Epithelial cell of proximal tubule (primary cell): Measurements from ENCODE around the gene EXOC1. TPM values are rescaled to one million over a fixed set of nuclear protein-coding genes. Genes with fewer than 3 reads are reported as not detected.

Experiments used
- DNase-seq: peaks from one replicate; pipeline ENCODE4 v3.0.0-alpha.2; 2011; ENCODE audit warnings: low read depth
- H3K4me3 ChIP-seq: 2 replicates; pipeline ENCODE4 v1.5.1; 2011; ENCODE audit warnings: low read depth, mild to moderate bottlenecking, low read length
- total RNA-seq: library from RNA; depleted of rRNA; stranded (reverse); fragments of >200 nt; gene quantifications from 2 replicates; pipeline ENCODE4 v1.2.3, GENCODE V29; 2015
- TF ChIP-seq, protein P1 (sequence below): conservative IDR thresholded peaks from 2 replicates; pipeline ENCODE4 v1.5.1; 2012; ENCODE audit warnings: low read depth, mild to moderate bottlenecking, low read length

The EXOC1 gene
- total RNA-seq, 1 donor from 2014 or later: 16.8 TPM

GRCh38 chr4:55820279-55820678 is 33.2 kb upstream of the EXOC1 start:
- H3K4me3 ChIP-seq: no peak overlapping the region
- TF ChIP-seq, protein P1, sequence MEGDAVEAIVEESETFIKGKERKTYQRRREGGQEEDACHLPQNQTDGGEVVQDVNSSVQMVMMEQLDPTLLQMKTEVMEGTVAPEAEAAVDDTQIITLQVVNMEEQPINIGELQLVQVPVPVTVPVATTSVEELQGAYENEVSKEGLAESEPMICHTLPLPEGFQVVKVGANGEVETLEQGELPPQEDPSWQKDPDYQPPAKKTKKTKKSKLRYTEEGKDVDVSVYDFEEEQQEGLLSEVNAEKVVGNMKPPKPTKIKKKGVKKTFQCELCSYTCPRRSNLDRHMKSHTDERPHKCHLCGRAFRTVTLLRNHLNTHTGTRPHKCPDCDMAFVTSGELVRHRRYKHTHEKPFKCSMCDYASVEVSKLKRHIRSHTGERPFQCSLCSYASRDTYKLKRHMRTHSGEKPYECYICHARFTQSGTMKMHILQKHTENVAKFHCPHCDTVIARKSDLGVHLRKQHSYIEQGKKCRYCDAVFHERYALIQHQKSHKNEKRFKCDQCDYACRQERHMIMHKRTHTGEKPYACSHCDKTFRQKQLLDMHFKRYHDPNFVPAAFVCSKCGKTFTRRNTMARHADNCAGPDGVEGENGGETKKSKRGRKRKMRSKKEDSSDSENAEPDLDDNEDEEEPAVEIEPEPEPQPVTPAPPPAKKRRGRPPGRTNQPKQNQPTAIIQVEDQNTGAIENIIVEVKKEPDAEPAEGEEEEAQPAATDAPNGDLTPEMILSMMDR: no peak

DNA sequence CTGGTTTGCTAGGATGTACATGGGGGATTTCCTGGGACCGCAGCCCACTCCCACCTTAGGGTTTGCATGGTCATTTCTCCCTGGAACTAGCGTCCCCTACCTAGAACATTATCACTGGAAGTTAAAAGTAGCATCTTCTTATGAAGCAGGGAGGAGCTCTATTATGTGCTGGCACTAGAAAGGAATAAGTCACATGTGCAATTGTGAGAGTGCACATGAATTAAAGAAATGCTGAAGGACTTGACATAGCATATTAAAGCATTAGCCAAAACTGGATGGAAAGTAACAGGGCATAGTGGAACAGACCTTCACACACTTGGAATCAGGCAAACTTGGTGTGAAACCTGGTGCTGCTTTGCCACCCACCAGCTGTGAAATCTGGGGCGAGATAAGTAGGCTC is 31.1 kb upstream of the EXOC1 start:
- TF ChIP-seq, protein P1: no peak
- no peak overlapping the region for H3K4me3 ChIP-seq
- no peak for DNase-seq

More at GRCh38 chr4:55820279-55820678, 33.2 kb upstream of the EXOC1 start:
- DNase-seq: no peak

DNA sequence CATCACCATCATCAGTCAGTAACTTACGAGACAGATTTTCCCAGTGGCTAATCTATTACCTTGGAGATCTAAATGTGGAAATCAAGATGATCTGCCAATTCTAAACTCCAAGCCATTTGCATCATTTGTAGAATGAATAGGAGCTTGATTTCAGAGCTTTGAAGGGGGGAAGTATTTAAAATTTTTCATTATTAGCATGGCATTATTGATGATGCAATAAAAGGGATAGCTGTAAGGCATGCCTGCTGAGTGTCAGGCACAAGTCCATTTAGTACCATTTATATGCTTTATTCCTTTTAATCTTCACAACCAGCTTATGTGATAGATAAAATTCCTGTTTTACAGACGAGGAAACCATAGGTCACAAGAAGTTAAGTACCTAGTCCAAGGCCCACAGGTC is 28.6 kb upstream of the EXOC1 start:
- no peak overlapping the region for H3K4me3 ChIP-seq
- TF ChIP-seq, protein P1: no peak
- no peak for DNase-seq

DNA sequence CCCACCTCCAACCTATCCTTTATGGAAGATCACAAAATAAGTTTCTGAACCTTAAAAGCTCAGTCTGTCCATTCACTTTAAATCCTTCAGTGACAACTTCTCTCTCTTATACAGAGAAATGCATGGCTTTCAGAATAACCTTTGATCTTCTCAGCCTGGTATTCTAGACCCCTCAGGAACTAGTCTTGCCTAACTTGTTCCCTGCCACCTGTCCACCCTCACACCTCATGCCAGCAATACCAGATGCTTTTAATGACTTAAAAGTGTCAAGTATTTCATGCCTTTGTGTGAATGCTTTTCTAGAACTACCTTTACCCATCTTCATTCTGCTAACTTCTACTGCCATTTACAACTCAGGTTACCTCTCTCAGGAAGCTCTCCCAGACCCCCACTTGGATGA is 26.5 kb upstream of the EXOC1 start:
- TF ChIP-seq, protein P1: no peak
- H3K4me3 ChIP-seq: no peak overlapping the region

DNA sequence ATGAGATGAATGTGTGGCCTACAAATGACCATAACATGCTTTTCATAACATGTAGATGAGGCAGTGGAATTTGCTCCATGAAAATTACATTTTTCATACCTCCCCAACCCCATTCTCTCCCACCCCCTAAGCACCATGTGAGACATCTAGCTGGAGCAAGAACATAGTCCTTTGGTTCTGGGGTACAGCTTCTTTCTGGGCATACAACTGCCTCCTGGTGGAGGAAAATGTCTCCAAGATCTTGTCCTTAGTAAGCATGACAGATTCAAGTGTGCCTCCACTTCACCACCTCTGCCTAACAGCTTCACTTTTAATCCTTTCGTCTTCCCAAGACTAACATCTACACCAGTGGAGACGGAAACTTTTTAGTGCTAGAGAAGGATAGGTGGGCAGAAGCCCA is 25.9 kb upstream of the EXOC1 start:
- DNase-seq: no peak
- TF ChIP-seq, protein P1: no peak
- no peak overlapping the region for H3K4me3 ChIP-seq

More for the DNA sequence above, 26.5 kb upstream of the EXOC1 start:
- no peak for DNase-seq

DNA sequence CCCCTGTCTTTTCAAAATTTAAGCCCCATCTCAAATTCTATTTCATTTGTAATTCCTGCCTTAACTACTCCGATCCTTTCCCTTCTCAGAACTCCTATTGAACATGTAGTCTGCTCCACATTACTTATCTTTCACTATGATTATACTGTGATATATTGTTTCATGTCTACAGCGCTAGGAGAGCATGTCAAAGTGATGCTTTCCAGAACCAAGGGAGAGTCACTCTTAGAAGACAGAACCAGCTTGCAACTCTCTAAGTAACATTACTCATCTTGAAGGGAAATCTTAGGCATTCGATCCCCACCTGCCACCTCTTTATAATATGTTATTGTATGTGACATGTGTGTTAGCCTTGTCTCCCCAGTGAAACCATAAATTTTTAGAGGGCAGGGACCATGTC is 23.4 kb upstream of the EXOC1 start:
- DNase-seq: no peak
- no peak overlapping the region for H3K4me3 ChIP-seq
- TF ChIP-seq, protein P1: no peak

DNA sequence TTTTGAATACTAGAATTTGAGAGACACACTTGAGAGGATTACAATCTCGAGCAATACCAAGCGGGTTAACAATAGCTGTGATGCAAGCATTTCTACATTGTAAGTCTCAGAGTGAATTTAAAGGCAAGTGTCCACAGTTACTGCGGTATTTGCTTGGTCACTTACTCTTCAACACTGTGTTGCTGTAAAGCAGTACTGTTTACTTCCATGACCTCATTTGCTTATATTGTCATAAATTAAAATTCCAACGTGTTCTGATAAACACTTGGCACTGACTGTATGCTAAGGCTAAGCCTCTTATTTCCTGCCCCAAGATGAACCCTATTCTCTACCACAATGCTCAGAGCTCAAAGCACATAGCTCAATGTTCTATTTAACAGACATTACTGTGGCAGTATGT is 22.7 kb upstream of the EXOC1 start:
- DNase-seq: no peak
- TF ChIP-seq, protein P1: no peak
- H3K4me3 ChIP-seq: no peak overlapping the region
